Measurements from ENCODE around the gene PTPRT. TPM values are rescaled to one million over a fixed set of nuclear protein-coding genes. Genes with fewer than 3 reads are reported as not detected.

Gene PTPRT
- total RNA-seq, 1 donor from 2014 or later = 23.5 TPM

DNA sequence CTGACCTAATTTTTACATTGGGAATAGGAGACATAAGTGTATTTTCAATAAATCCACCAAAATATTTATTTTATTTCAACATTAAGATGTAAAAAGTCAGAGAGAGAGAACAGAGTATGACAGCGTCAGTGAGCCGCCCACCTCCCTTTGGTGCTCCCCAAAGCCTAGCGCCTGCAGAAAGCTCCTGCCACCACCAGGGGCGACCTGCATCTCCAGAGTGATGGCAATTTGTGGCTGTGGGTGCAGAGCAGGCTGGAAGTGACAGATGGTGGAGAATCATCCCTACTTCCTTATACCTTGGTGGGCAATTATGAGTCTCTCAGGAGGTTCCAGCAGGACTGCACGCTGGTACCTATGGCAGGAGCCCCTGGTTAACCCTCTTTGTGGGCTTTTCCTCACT is 87.3 kb downstream of the PTPRT start:
- Histone ChIP-seq H3K4me3 (no peak overlapping the region), H3K36me3 (no peaks in the 10 kb centered on the region), H3K4me1 (no peaks in the 10 kb centered on the region), H3K9me3 (no peaks in the 10 kb centered on the region), H3K27me3 (no peaks in the 10 kb centered on the region), H3K27ac (no peak overlapping the region)
- intact Hi-C loops (cut with DNase I) = no loop called here
- DNase-seq (ENCODE audit: low spot score in 2 of 2) = no peak
- TF ChIP-seq, protein P1, sequence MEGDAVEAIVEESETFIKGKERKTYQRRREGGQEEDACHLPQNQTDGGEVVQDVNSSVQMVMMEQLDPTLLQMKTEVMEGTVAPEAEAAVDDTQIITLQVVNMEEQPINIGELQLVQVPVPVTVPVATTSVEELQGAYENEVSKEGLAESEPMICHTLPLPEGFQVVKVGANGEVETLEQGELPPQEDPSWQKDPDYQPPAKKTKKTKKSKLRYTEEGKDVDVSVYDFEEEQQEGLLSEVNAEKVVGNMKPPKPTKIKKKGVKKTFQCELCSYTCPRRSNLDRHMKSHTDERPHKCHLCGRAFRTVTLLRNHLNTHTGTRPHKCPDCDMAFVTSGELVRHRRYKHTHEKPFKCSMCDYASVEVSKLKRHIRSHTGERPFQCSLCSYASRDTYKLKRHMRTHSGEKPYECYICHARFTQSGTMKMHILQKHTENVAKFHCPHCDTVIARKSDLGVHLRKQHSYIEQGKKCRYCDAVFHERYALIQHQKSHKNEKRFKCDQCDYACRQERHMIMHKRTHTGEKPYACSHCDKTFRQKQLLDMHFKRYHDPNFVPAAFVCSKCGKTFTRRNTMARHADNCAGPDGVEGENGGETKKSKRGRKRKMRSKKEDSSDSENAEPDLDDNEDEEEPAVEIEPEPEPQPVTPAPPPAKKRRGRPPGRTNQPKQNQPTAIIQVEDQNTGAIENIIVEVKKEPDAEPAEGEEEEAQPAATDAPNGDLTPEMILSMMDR (IDR thresholded peaks at IDR 0.05) = no peak

DNA sequence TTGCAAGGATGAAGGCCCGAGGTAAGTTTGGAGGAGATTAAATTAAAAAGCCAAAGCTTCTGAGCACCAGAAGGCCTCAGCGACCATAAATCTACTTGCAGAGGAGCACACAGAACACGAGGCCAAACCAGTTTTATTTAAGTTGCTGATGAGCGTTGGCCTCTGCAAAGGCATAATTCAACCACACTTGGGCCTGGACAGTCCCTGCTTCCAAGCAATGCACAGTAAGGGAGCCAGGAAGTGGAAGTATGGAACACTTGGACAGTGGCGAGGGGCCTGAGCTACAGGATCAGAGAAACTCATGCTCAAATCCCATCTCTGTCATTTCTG is 92.8 kb downstream of the PTPRT start:
- no peak overlapping the region for H3K27ac ChIP-seq
- no peak overlapping the region for H3K4me3 ChIP-seq
- no peaks in the 10 kb centered on the region for H3K36me3 ChIP-seq
- H3K27me3 ChIP-seq = no peaks in the 10 kb centered on the region
- H3K4me1 ChIP-seq = no peaks in the 10 kb centered on the region
- TF ChIP-seq, protein P1 (IDR thresholded peaks at IDR 0.05) = no peak
- intact Hi-C loops (cut with DNase I) = no loop called here
- no peak for DNase-seq (ENCODE audit: low spot score in 2 of 2)
- H3K9me3 ChIP-seq = no peaks in the 10 kb centered on the region

DNA sequence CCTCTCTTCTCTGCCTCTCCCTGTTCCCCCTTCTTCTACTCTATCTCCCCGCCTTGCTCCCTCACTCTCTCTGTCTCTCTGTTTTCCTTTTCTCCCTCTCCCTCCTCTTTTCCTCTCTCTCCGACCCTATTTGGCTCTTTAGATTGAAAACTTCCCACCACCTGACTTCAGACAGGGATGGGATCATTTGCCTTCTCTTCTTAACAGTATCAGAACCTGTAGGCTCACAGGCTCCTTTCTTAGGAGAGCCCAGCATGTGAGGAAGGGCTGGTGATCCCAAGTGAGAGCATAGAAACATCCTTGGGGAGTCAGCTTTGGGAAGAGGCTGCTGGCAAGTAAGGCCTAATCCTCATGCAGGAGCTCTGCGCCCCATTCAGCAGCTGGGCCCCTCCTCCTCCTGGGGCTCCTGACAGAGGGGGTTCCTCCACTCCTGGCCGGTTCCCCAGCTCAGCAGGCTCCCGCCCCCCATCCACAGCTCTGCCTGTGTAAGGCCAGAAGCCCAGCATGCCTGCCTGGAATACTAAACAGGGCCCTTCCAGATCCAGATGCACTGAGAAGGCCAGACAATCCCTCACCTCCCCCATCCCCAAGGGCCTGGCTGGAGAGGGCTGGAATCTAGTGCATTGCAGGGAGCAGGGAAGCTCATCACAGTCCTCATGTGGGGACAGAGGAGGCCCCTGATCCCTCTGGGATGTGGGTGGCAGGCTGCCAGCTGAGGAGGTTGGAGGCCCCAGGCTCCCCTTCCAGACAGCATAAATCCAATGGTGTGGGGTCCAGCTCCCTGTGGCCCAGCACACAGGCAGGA is 93.4 kb downstream of the PTPRT start:
- intact Hi-C loops (cut with DNase I) = no loop called here
- Histone ChIP-seq H3K27me3 (no peaks in the 10 kb centered on the region), H3K9me3 (no peaks in the 10 kb centered on the region), H3K27ac (no peak overlapping the region), H3K4me3 (no peak overlapping the region), H3K4me1 (no peaks in the 10 kb centered on the region), H3K36me3 (no peaks in the 10 kb centered on the region)
- TF ChIP-seq, protein P1 (IDR thresholded peaks at IDR 0.05) = no peak
- no peak for DNase-seq (ENCODE audit: low spot score in 2 of 2)

DNA sequence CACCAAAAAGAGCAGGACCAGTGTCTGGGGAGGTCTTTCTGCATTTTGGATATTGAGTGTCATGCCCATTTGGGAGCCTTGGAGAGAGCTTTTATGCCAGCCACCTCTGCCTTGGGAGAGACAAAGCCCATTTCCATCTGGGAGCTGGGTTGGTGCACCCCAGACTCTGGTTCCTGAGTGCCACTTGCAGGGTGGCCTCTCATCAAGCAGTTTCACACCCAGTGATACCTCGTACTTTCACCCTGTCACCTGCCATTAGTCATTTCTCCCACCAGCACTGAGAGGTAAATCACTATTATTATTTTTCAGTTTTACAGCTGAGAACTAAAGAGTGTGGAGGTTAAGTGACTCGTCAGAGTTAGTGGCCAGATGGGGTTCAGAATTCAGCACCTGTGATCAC is 94.7 kb downstream of the PTPRT start:
- TF ChIP-seq, protein P1 (IDR thresholded peaks at IDR 0.05) = no peak
- no peak for DNase-seq (ENCODE audit: low spot score in 2 of 2)
- intact Hi-C loops (cut with DNase I) = no loop called here
- Histone ChIP-seq H3K36me3 (no peaks in the 10 kb centered on the region), H3K27ac (no peak overlapping the region), H3K4me3 (no peak overlapping the region), H3K4me1 (no peaks in the 10 kb centered on the region), H3K27me3 (no peaks in the 10 kb centered on the region), H3K9me3 (no peaks in the 10 kb centered on the region)

DNA sequence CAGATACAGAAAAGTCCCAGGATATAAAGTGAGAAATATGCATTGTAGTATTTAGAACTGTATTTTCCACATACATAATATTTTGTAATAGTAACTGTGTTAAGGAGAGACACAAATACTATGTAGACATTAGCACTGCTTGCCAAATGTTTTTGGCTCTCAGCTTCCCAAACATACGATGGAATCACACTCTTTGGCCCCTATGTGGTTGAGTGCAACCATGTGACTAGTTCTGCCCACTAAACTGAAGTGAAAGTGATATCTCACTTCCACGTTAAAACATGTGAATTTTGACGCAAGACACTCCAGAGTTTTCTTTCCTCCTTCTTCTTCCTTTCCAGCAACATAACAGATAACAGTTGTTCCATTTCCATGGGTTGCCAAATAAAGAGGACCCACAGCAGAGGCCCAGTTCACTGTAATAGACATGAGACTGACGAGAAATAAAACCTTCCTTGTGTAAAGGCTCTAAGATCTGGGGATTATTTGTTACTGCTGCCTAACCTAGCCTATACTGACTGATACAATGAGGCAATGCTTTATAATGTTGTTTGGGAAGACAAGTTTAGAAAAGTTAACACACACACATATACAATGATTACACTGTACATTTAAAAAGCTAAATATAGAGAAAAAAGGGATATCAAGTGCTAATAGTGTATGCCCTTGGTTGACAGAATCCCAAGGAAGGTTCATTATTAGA is 97.2 kb downstream of the PTPRT start:
- Histone ChIP-seq H3K4me1 (no peaks in the 10 kb centered on the region), H3K27ac (no peak overlapping the region), H3K27me3 (no peaks in the 10 kb centered on the region), H3K9me3 (no peaks in the 10 kb centered on the region), H3K4me3 (no peak overlapping the region), H3K36me3 (no peaks in the 10 kb centered on the region)
- intact Hi-C loops (cut with DNase I) = no loop called here
- DNase-seq (ENCODE audit: low spot score in 2 of 2) = no peak
- TF ChIP-seq, protein P1 (IDR thresholded peaks at IDR 0.05) = no peak
